H1 (cell line): ENCODE results near the gene ZFP36L1.

ENCODE experiments used
- ASH2L ChIP-seq: fragments of 200-600, 300-600 bp; sonication (generic); IDR thresholded peaks from one replicate; pipeline ENCODE4 v1.7.1; 2017; ENCODE audit warnings: low read length
- CBX8 ChIP-seq: fragments of 300-800, 300-1000 bp; sonication (generic); IDR thresholded peaks from 2 replicates; pipeline ENCODE4 v1.7.1; 2016; ENCODE audit warnings: low read depth, low read length, borderline replicate concordance
- JUND ChIP-seq: IDR thresholded peaks from 2 replicates; pipeline ENCODE4 v1.6.1; 2011; ENCODE audit warnings: mild to moderate bottlenecking, improper control_type of control experiment, low read length
- POLR2A ChIP-seq, 2 experiments: IDR thresholded peaks; 1 replicate in 1 of 2; 2 replicates in 1 of 2; pipeline ENCODE4 v1.6.1; 2011; ENCODE audit warnings: low read depth in 2 of 2, low read length in 2 of 2, mild to moderate bottlenecking in 2 of 2; ENCODE audit errors: control extremely low read depth in 1 of 2
- POLR2AphosphoS5 ChIP-seq: IDR thresholded peaks from 2 replicates; pipeline ENCODE4 v1.6.1; 2011; ENCODE audit warnings: low read depth, low read length
- RXRA ChIP-seq: IDR thresholded peaks from 2 replicates; pipeline ENCODE4 v1.6.1; 2011; ENCODE audit warnings: low read depth, mild to moderate bottlenecking, low read length, moderate library complexity; ENCODE audit not compliant: insufficient read depth
- SP4 ChIP-seq: IDR thresholded peaks from 2 replicates; pipeline ENCODE4 v1.6.1; 2012; ENCODE audit warnings: low read length, inconsistent platforms
- SRF ChIP-seq: IDR thresholded peaks from 2 replicates; pipeline ENCODE4 v1.6.1; 2011; ENCODE audit warnings: mild to moderate bottlenecking, low read depth, low read length, moderate library complexity
- SUZ12 ChIP-seq: fragments of 200-600 bp; sonication (generic); IDR thresholded peaks from 2 replicates; pipeline ENCODE4 v1.6.1; 2012; ENCODE audit warnings: mild to moderate bottlenecking, inconsistent platforms, low read length, moderate library complexity, mixed read lengths
- TF ChIP-seq, protein P1 (sequence below), 3 experiments: IDR thresholded peaks; 1 replicate in 2 of 3; 2 replicates in 1 of 3; pipeline versions ENCODE4 v1.5.1 to v1.6.1; 2011; ENCODE audit warnings: low read length in 3 of 3, mild to moderate bottlenecking in 3 of 3, inconsistent platforms in 2 of 3, low read depth in 1 of 3, moderate library complexity in 1 of 3; ENCODE audit not compliant: insufficient read depth in 1 of 3; ENCODE audit errors: control extremely low read depth in 1 of 3
- TF ChIP-seq, protein P2 (sequence below): IDR thresholded peaks from 2 replicates; pipeline ENCODE4 v1.6.1; 2011; ENCODE audit warnings: low read length, improper control_type of control experiment

DNA sequence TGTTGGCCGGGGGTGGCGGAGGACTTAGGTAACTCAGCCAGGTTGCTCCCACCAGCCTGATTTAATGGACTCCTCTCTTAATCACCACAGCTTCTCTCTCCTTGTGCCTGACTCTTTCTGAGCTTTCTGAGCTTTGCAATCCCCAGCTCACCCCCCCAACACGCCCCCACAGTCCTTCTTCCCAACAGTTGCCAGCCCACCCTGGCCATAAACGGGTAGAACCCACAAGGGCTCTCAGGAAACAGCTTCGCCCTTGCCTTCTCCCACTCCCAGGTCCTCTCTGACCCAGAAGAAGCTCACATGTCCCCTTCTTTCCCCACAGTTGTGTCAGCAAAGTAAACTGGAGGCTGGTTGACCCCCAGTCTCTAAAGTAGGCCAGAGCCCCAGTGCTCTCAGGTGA, 32.9 kb downstream of the ZFP36L1 start:
- TF ChIP-seq, protein P1, sequence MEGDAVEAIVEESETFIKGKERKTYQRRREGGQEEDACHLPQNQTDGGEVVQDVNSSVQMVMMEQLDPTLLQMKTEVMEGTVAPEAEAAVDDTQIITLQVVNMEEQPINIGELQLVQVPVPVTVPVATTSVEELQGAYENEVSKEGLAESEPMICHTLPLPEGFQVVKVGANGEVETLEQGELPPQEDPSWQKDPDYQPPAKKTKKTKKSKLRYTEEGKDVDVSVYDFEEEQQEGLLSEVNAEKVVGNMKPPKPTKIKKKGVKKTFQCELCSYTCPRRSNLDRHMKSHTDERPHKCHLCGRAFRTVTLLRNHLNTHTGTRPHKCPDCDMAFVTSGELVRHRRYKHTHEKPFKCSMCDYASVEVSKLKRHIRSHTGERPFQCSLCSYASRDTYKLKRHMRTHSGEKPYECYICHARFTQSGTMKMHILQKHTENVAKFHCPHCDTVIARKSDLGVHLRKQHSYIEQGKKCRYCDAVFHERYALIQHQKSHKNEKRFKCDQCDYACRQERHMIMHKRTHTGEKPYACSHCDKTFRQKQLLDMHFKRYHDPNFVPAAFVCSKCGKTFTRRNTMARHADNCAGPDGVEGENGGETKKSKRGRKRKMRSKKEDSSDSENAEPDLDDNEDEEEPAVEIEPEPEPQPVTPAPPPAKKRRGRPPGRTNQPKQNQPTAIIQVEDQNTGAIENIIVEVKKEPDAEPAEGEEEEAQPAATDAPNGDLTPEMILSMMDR (IDR thresholded peaks at IDR 0.05; ENCODE audit: control extremely low read depth in 1 of 3, insufficient read depth in 1 of 3, low read depth in 1 of 3, low read length in 3 of 3), result no peak
- TF ChIP-seq, protein P2, sequence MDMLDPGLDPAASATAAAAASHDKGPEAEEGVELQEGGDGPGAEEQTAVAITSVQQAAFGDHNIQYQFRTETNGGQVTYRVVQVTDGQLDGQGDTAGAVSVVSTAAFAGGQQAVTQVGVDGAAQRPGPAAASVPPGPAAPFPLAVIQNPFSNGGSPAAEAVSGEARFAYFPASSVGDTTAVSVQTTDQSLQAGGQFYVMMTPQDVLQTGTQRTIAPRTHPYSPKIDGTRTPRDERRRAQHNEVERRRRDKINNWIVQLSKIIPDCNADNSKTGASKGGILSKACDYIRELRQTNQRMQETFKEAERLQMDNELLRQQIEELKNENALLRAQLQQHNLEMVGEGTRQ, result no peak
- TF ChIP-seq CBX8 (no peak), SRF (no peak), POLR2AphosphoS5 (no peak), POLR2A (IDR thresholded peaks at IDR 0.05; ENCODE audit: control extremely low read depth in 1 of 2, low read depth in 2 of 2, low read length in 2 of 2) (no peak), ASH2L (no peak), JUND (no peak), SUZ12 (no peak), RXRA (no peak), SP4 (no peak)
